ENCODE data around the gene WASL.
A peak's percentile ranks its signal among the peaks of the same experiment; 100 is the strongest.
"Not testable (repeated sequence)": the region's sequence is repeated elsewhere in the genome, so short reads cannot be mapped to it uniquely, and the experiment has no call there.

Gene WASL

GRCh38 chr7:123647106-123647730 is 101.6 kb downstream of the WASL start:
- Histone ChIP-seq H3K36me3 (ENCODE audit: control insufficient read depth, insufficient read depth, low read length) (no peaks in the 10 kb centered on the region), H3K9me3 (ENCODE audit: control insufficient read depth, insufficient read depth, low read depth, low read length) (no peaks in the 10 kb centered on the region), H3K4me1 (ENCODE audit: control insufficient read depth, insufficient read depth, low read length) (peaks cover 35% of the 10 kb centered on the region), H3K4me3 (ENCODE audit: low read depth, low read length) (no peak overlapping the region), H3K9ac (ENCODE audit: low read length) (no peak overlapping the region), H3K27me3 (ENCODE audit: control insufficient read depth, insufficient read depth, low read length) (no peaks in the 10 kb centered on the region), H3K27ac (ENCODE audit: low read depth, low read length) (no peak overlapping the region)

- Histone ChIP-seq H3K36me3 (ENCODE audit: control insufficient read depth, insufficient read depth, low read length) (no peaks in the 10 kb centered on the region), H3K27ac (ENCODE audit: low read depth, low read length) (no peak overlapping the region), H3K4me3 (ENCODE audit: low read depth, low read length) (no peak overlapping the region), H3K9me3 (ENCODE audit: control insufficient read depth, insufficient read depth, low read depth, low read length) (no peaks in the 10 kb centered on the region), H3K4me1 (ENCODE audit: control insufficient read depth, insufficient read depth, low read length) (peaks cover 35% of the 10 kb centered on the region), H3K27me3 (ENCODE audit: control insufficient read depth, insufficient read depth, low read length) (no peaks in the 10 kb centered on the region), H3K9ac (ENCODE audit: low read length) (no peak overlapping the region)
Measured at GRCh38 chr7:123645516-123645915, 103.3 kb downstream of the WASL start.

- H3K36me3 ChIP-seq (ENCODE audit: control insufficient read depth, insufficient read depth, low read length): no peaks in the 10 kb centered on the region
- peak overlapping the region; percentile 72 for H3K9ac ChIP-seq (ENCODE audit: low read length)
- no peaks in the 10 kb centered on the region for H3K9me3 ChIP-seq (ENCODE audit: control insufficient read depth, insufficient read depth, low read depth, low read length)
- H3K4me1 ChIP-seq (ENCODE audit: control insufficient read depth, insufficient read depth, low read length): peaks cover 35% of the 10 kb centered on the region
- peak overlapping the region; percentile 80 for H3K27ac ChIP-seq (ENCODE audit: low read depth, low read length)
- H3K4me3 ChIP-seq (ENCODE audit: low read depth, low read length): peak overlapping the region; percentile 17
- H3K27me3 ChIP-seq (ENCODE audit: control insufficient read depth, insufficient read depth, low read length): no peaks in the 10 kb centered on the region
Measured at GRCh38 chr7:123643495-123644441, 105.0 kb downstream of the WASL start.

- no peak overlapping the region for H3K27ac ChIP-seq (ENCODE audit: low read depth, low read length)
- no peak overlapping the region for H3K4me3 ChIP-seq (ENCODE audit: low read depth, low read length)
- no peaks in the 10 kb centered on the region for H3K27me3 ChIP-seq (ENCODE audit: control insufficient read depth, insufficient read depth, low read length)
Measured at GRCh38 chr7:123641901-123642300, 106.9 kb downstream of the WASL start.

GRCh38 chr7:123640583-123640982 is 108.2 kb downstream of the WASL start:
- no peaks in the 10 kb centered on the region for H3K27me3 ChIP-seq (ENCODE audit: control insufficient read depth, insufficient read depth, low read length)
- no peaks in the 10 kb centered on the region for H3K9me3 ChIP-seq (ENCODE audit: control insufficient read depth, insufficient read depth, low read depth, low read length)
- H3K4me3 ChIP-seq (ENCODE audit: low read depth, low read length): no peak overlapping the region
- no peak overlapping the region for H3K27ac ChIP-seq (ENCODE audit: low read depth, low read length)
- no peaks in the 10 kb centered on the region for H3K36me3 ChIP-seq (ENCODE audit: control insufficient read depth, insufficient read depth, low read length)
- H3K4me1 ChIP-seq (ENCODE audit: control insufficient read depth, insufficient read depth, low read length): peaks cover 26% of the 10 kb centered on the region
- H3K9ac ChIP-seq (ENCODE audit: low read length): no peak overlapping the region

More at GRCh38 chr7:123641901-123642300, 106.9 kb downstream of the WASL start:
- H3K9me3 ChIP-seq (ENCODE audit: control insufficient read depth, insufficient read depth, low read depth, low read length): no peaks in the 10 kb centered on the region
- H3K36me3 ChIP-seq (ENCODE audit: control insufficient read depth, insufficient read depth, low read length): no peaks in the 10 kb centered on the region
- H3K9ac ChIP-seq (ENCODE audit: low read length): no peak overlapping the region
- H3K4me1 ChIP-seq (ENCODE audit: control insufficient read depth, insufficient read depth, low read length): peaks cover 26% of the 10 kb centered on the region

- no peaks in the 10 kb centered on the region for H3K36me3 ChIP-seq (ENCODE audit: control insufficient read depth, insufficient read depth, low read length)
- no peak overlapping the region for H3K9ac ChIP-seq (ENCODE audit: low read length)
- peaks cover 19% of the 10 kb centered on the region for H3K4me1 ChIP-seq (ENCODE audit: control insufficient read depth, insufficient read depth, low read length)
- no peaks in the 10 kb centered on the region for H3K9me3 ChIP-seq (ENCODE audit: control insufficient read depth, insufficient read depth, low read depth, low read length)
- no peak overlapping the region for H3K4me3 ChIP-seq (ENCODE audit: low read depth, low read length)
- H3K27me3 ChIP-seq (ENCODE audit: control insufficient read depth, insufficient read depth, low read length): no peaks in the 10 kb centered on the region
- H3K27ac ChIP-seq (ENCODE audit: low read depth, low read length): no peak overlapping the region
Measured at GRCh38 chr7:123639631-123640030, 109.2 kb downstream of the WASL start.

- Histone ChIP-seq H3K9me3 (ENCODE audit: control insufficient read depth, insufficient read depth, low read depth, low read length) (no peaks in the 10 kb centered on the region), H3K27ac (ENCODE audit: low read depth, low read length) (no peak overlapping the region), H3K9ac (ENCODE audit: low read length) (no peak overlapping the region), H3K4me1 (ENCODE audit: control insufficient read depth, insufficient read depth, low read length) (peaks cover 5% of the 10 kb centered on the region), H3K27me3 (ENCODE audit: control insufficient read depth, insufficient read depth, low read length) (no peaks in the 10 kb centered on the region), H3K36me3 (ENCODE audit: control insufficient read depth, insufficient read depth, low read length) (no peaks in the 10 kb centered on the region), H3K4me3 (ENCODE audit: low read depth, low read length) (no peak overlapping the region)
Measured at GRCh38 chr7:123637878-123638277, 110.9 kb downstream of the WASL start.

GRCh38 chr7:123637203-123637602 is 111.6 kb downstream of the WASL start:
- H3K4me1 ChIP-seq (ENCODE audit: control insufficient read depth, insufficient read depth, low read length): peaks cover 5% of the 10 kb centered on the region
- no peak overlapping the region for H3K4me3 ChIP-seq (ENCODE audit: low read depth, low read length)
- no peaks in the 10 kb centered on the region for H3K27me3 ChIP-seq (ENCODE audit: control insufficient read depth, insufficient read depth, low read length)
- H3K36me3 ChIP-seq (ENCODE audit: control insufficient read depth, insufficient read depth, low read length): no peaks in the 10 kb centered on the region
- H3K9me3 ChIP-seq (ENCODE audit: control insufficient read depth, insufficient read depth, low read depth, low read length): no peaks in the 10 kb centered on the region
- no peak overlapping the region for H3K9ac ChIP-seq (ENCODE audit: low read length)
- H3K27ac ChIP-seq (ENCODE audit: low read depth, low read length): no peak overlapping the region

GRCh38 chr7:123635551-123636359 is 113.0 kb downstream of the WASL start:
- Histone ChIP-seq H3K27ac (ENCODE audit: low read depth, low read length) (no peak overlapping the region), H3K9me3 (ENCODE audit: control insufficient read depth, insufficient read depth, low read depth, low read length) (no peaks in the 10 kb centered on the region), H3K9ac (ENCODE audit: low read length) (no peak overlapping the region), H3K27me3 (ENCODE audit: control insufficient read depth, insufficient read depth, low read length) (no peaks in the 10 kb centered on the region), H3K36me3 (ENCODE audit: control insufficient read depth, insufficient read depth, low read length) (no peaks in the 10 kb centered on the region), H3K4me1 (ENCODE audit: control insufficient read depth, insufficient read depth, low read length) (peaks cover 5% of the 10 kb centered on the region), H3K4me3 (ENCODE audit: low read depth, low read length) (no peak overlapping the region)

GRCh38 chr7:123634011-123634573 is 114.7 kb downstream of the WASL start:
- H3K4me3 ChIP-seq (ENCODE audit: low read depth, low read length): not testable (repeated sequence)

More at GRCh38 chr7:123634011-123634573, 114.7 kb downstream of the WASL start:
- not testable (repeated sequence) for H3K27me3 ChIP-seq (ENCODE audit: control insufficient read depth, insufficient read depth, low read length); H3K27ac ChIP-seq (ENCODE audit: low read depth, low read length); H3K36me3 ChIP-seq (ENCODE audit: control insufficient read depth, insufficient read depth, low read length); H3K9me3 ChIP-seq (ENCODE audit: control insufficient read depth, insufficient read depth, low read depth, low read length); H3K9ac ChIP-seq (ENCODE audit: low read length); H3K4me1 ChIP-seq (ENCODE audit: control insufficient read depth, insufficient read depth, low read length)
